HEK293T (cell line): ENCODE results near the gene CHRNB1.
"Not testable (repeated sequence)": the region's sequence is repeated elsewhere in the genome, so short reads cannot be mapped to it uniquely, and the experiment has no call there.

Experiments
- CTCF ChIA-PET: fragments of 350-600 bp; formaldehyde crosslinking; extraction: SDS; loops from one replicate; lab custom pipeline; 2021; ENCODE audit warnings: antibody characterized with exemption, inconsistent platforms; lab: Yijun Ruan, JAX
- POLR2A ChIA-PET: fragments of 350-600 bp; formaldehyde crosslinking; extraction: SDS; loops from one replicate; lab custom pipeline; 2020; ENCODE audit warnings: antibody characterized with exemption, inconsistent platforms; lab: Yijun Ruan, JAX
- DNase-seq: peaks from one replicate; pipeline ENCODE4 v3.0.0; 2012; ENCODE audit warnings: mixed read lengths; ENCODE audit errors: extremely low spot score
- ARNT ChIP-seq: fragments of 450-650 bp; IDR thresholded peaks from 2 replicates; pipeline ENCODE4 v1.6.1; 2017; ENCODE audit warnings: mild to moderate bottlenecking
- BHLHE40 ChIP-seq: fragments of 450-650 bp; IDR thresholded peaks from 2 replicates; pipeline ENCODE4 v1.6.1; 2016; ENCODE audit warnings: mild to moderate bottlenecking, moderate library complexity, borderline replicate concordance
- CTBP1 ChIP-seq: fragments of 450-650 bp; IDR thresholded peaks from 2 replicates; pipeline ENCODE4 v1.6.1; 2016; ENCODE audit warnings: borderline replicate concordance
- ELF4 ChIP-seq: fragments of 450-650 bp; IDR thresholded peaks from 2 replicates; pipeline ENCODE4 v1.6.1; 2017; ENCODE audit warnings: antibody characterized with exemption
- FOXA1 ChIP-seq: fragments of 450-650 bp; IDR thresholded peaks from 2 replicates; pipeline ENCODE4 v1.6.1; 2016; ENCODE audit warnings: mild to moderate bottlenecking
- FOXK2 ChIP-seq: fragments of 450-650 bp; IDR thresholded peaks from 2 replicates; pipeline ENCODE4 v1.6.1; 2016; ENCODE audit warnings: mild to moderate bottlenecking
- FOXM1 ChIP-seq: fragments of 450-650 bp; IDR thresholded peaks from 2 replicates; pipeline ENCODE4 v1.6.1; 2017; ENCODE audit warnings: mild to moderate bottlenecking, borderline replicate concordance
- HDGF ChIP-seq: fragments of 450-650 bp; IDR thresholded peaks from 2 replicates; pipeline ENCODE4 v1.6.1; 2017; ENCODE audit warnings: antibody characterized with exemption, borderline replicate concordance
- L3MBTL2 ChIP-seq: fragments of 450-650 bp; conservative IDR thresholded peaks from 2 replicates; pipeline ENCODE4 v1.6.1; 2016; ENCODE audit warnings: mild to moderate bottlenecking
- LEF1 ChIP-seq: fragments of 450-650 bp; IDR thresholded peaks from 2 replicates; pipeline ENCODE4 v1.6.1; 2017; ENCODE audit warnings: mild to moderate bottlenecking, borderline replicate concordance
- NFRKB ChIP-seq: fragments of 450-650 bp; IDR thresholded peaks from 2 replicates; pipeline ENCODE4 v1.6.1; 2016; ENCODE audit warnings: mild to moderate bottlenecking, moderate library complexity
- SP1 ChIP-seq: fragments of 450-650 bp; IDR thresholded peaks from 2 replicates; pipeline ENCODE4 v1.6.1; 2017
- SUZ12 ChIP-seq: fragments of 450-650 bp; IDR thresholded peaks from 2 replicates; pipeline ENCODE4 v1.6.1; 2016; ENCODE audit warnings: mild to moderate bottlenecking
- TARDBP ChIP-seq: fragments of 450-650 bp; IDR thresholded peaks from 2 replicates; pipeline ENCODE4 v1.6.1; 2016
- ZNF384 ChIP-seq: fragments of 450-650 bp; IDR thresholded peaks from 2 replicates; pipeline ENCODE4 v1.6.1; 2016
- TF ChIP-seq, protein P1 (sequence below): fragments of 450-650 bp; IDR thresholded peaks from 2 replicates; pipeline ENCODE4 v1.6.1; 2016

Gene CHRNB1

DNA sequence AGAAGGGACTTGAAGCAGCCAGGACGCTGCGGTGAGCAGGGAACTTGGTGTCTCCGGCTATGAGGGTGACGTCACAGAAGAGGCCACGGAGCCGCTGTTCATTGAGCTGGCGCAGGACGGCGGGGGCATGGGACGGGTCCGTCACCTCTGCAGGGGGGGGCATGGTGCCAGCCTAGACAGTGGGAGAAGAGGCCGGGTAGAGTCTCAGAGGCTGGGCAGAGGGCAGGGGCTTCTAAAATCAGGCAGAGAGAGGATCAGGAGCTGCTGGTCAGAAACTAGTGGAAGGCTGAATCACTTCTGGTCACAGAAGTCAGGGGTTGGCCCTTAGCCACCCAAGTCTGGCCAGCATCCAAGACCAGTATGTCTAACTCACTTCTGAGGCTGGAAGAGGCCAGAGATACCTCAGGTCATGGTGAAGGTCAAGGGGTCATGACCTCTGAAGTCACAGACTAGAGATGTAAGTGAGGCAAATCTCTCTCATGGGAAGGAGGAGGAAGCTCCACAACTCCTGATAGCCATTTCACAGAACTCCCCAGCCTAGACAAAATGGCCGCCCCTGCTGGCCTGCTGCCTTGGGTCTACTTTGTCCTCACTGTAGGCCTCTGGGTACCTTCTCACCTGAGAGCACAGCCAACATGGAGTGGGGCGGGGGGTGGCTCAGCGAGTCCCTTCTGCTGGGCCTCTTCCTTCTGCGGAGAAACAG lies 21.9 kb downstream of the CHRNB1 start:
- POLR2A ChIA-PET: interaction anchor here (0.6 to 1.2 kb wide), 3 partner anchors 9 to 30 kb away, joined by 3 to 4 read pairs (median 3); no protein-coding TSS in a partner anchor
- CTCF ChIA-PET: no interaction called here
- no peak for DNase-seq
- TF ChIP-seq L3MBTL2: no peak
- no peak for TF ChIP-seq TARDBP
- no peak for TF ChIP-seq FOXA1
- TF ChIP-seq, protein P1, sequence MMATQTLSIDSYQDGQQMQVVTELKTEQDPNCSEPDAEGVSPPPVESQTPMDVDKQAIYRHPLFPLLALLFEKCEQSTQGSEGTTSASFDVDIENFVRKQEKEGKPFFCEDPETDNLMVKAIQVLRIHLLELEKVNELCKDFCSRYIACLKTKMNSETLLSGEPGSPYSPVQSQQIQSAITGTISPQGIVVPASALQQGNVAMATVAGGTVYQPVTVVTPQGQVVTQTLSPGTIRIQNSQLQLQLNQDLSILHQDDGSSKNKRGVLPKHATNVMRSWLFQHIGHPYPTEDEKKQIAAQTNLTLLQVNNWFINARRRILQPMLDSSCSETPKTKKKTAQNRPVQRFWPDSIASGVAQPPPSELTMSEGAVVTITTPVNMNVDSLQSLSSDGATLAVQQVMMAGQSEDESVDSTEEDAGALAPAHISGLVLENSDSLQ: no peak
- TF ChIP-seq CTBP1: no peak
- TF ChIP-seq SUZ12: no peak
- TF ChIP-seq FOXK2: no peak
- TF ChIP-seq SP1: no peak
- TF ChIP-seq NFRKB: no peak
- no peak for TF ChIP-seq HDGF
- TF ChIP-seq ELF4: no peak
- no peak for TF ChIP-seq LEF1

- ChIA-PET POLR2A (interaction anchor here (0.6 to 1.2 kb wide), 3 partner anchors 9 to 22 kb away, joined by 3 to 4 read pairs (median 3); no protein-coding TSS in a partner anchor), CTCF (no interaction called here)
- TF ChIP-seq TARDBP (no peak), LEF1 (no peak), NFRKB (no peak), FOXM1 (no peak), ZNF384 (no peak), ARNT (no peak), FOXA1 (no peak)
- TF ChIP-seq, protein P1: no peak
Measured at GRCh38 chr17:7467498-7467897, 22.6 kb downstream of the CHRNB1 start.

GRCh38 chr17:7468290-7468689 lies 23.4 kb downstream of the CHRNB1 start:
- CTCF ChIA-PET: no interaction called here
- POLR2A ChIA-PET: interaction anchor here (0.9 kb wide), 1 partner anchor 22 kb away, joined by 3 read pairs; no protein-coding TSS in a partner anchor
- TF ChIP-seq ZNF384: no peak
- no peak for TF ChIP-seq HDGF
- TF ChIP-seq SUZ12: no peak
- TF ChIP-seq, protein P1: no peak
- TF ChIP-seq BHLHE40: no peak
- no peak for TF ChIP-seq LEF1
- no peak for TF ChIP-seq ARNT
- TF ChIP-seq SP1: no peak
- no peak for TF ChIP-seq NFRKB
- TF ChIP-seq FOXA1: no peak
- no peak for TF ChIP-seq L3MBTL2
- TF ChIP-seq FOXM1: no peak
- TF ChIP-seq TARDBP: no peak
- no peak for TF ChIP-seq ELF4
- no peak for TF ChIP-seq CTBP1
- no peak for TF ChIP-seq FOXK2
- no peak for DNase-seq

More at GRCh38 chr17:7467498-7467897, 22.6 kb downstream of the CHRNB1 start:
- no peak for DNase-seq

DNA sequence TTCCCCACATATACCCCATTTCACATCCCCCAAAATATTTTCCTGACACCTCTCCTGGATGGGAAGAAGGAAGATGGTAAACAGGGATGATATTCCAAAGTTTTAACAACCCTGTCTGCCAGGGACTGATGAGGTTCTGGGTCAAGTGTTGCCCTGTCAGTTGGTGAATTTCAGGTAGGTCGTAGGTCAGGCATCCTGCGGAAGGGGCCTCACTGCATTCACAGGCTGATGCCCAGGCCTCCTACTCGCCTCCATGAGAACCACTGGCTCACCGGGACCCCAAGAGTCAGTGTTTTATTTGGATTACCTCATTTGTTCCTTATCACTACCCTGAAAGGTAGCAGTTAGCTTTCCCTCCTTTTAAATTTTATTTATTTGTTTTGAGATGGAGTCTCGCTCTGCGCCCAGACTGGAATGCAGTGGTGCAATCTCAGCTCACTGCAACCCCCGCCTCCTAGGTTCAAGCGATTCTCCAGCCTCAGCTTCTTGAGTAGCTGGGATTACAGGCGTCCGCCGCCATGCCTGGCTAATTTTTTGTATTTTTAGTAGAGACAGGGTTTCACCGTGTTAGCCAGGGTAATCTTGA lies 24.0 kb downstream of the CHRNB1 start:
- ChIA-PET CTCF (no interaction called here), POLR2A (interaction anchor here (0.9 kb wide), 1 partner anchor 15 kb away, joined by 3 read pairs; the partner anchor contains the start of gene POLR2A)
- DNase-seq: no peak
- TF ChIP-seq TARDBP: no peak
- no peak for TF ChIP-seq CTBP1
- no peak for TF ChIP-seq FOXA1
- TF ChIP-seq FOXK2: no peak
- no peak for TF ChIP-seq ELF4
- no peak for TF ChIP-seq FOXM1
- no peak for TF ChIP-seq ARNT
- no peak for TF ChIP-seq NFRKB
- TF ChIP-seq ZNF384: no peak
- no peak for TF ChIP-seq SUZ12
- TF ChIP-seq HDGF: no peak
- TF ChIP-seq BHLHE40: no peak
- TF ChIP-seq, protein P1: no peak
- no peak for TF ChIP-seq L3MBTL2
- no peak for TF ChIP-seq SP1

DNA sequence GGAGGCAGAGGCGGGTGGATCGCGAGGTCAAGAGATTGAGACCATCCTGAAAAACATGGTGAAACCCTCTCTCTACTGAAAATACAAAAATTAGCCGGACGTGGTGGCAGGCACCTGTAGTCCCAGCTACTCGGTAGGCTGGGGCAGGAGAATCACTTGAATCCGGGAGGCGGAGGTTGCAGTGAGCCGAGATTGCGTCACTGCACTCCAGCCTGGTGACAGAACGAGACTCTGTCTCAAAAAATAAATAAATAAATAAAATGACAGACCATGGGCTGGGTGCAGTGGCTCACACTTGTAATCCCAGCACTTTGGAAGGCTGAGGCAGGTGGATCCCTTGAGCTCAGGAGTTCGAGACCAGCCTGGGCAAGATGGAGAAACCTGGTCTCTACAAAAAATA lies 25.0 kb downstream of the CHRNB1 start:
- DNase-seq, CTCF ChIA-PET: not testable (repeated sequence)
- POLR2A ChIA-PET: interaction anchor here (1.0 kb wide), 1 partner anchor 10 kb away, joined by 3 read pairs; no protein-coding TSS in a partner anchor

DNA sequence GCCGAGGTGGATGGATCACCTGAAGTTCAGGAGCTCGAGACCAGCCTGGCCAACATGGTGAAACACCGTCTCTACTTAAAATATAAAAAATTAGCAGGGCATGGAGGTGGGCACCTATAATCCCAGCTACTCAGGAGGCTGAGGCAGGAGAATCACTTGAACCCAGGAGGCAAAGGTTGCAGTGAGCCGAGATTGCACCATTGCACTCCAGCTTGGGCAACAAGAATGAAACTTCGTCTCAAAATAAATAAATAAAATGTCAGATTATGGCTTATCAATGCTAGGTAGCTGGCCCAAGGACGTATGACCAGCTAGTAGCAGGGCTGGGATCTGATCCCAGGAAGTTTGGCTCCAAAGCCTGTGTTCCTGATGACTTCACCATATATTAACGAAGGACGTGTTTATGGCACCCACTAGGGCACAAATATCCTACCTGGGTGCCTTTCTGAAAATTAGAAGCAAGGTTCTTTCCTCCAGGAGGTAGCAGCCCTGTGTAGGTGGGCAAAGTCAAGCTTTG lies 25.7 kb downstream of the CHRNB1 start:
- POLR2A ChIA-PET: interaction anchor here (1.0 kb wide), 1 partner anchor 10 kb away, joined by 3 read pairs; no protein-coding TSS in a partner anchor
- DNase-seq: not testable (repeated sequence)
- CTCF ChIA-PET: interaction anchor here (0.5 kb wide), 1 partner anchor 35 kb away, joined by 3 read pairs; no protein-coding TSS in a partner anchor
